Activated T-helper 1 cell treated with Interleukin-2 at 50 U/mL for 16 hours (primary cell): ENCODE measurements around the gene HES1.
"Not testable (repeated sequence)": the region's sequence is repeated elsewhere in the genome, so short reads cannot be mapped to it uniquely, and the experiment has no call there.

Experiments
- DNase-seq: peaks from one replicate; pipeline ENCODE4 v3.0.0-alpha.2; 2020; ENCODE audit warnings: low read depth

Gene HES1

GRCh38 chr3:194141415-194142155 lies 5.6 kb downstream of the HES1 start:
- no peak for DNase-seq

- DNase-seq: no peak
Observed at GRCh38 chr3:194142156-194142910, 6.4 kb downstream of the HES1 start.

- no peak for DNase-seq
Observed at GRCh38 chr3:194145702-194146101, 9.8 kb downstream of the HES1 start.

- no peak for DNase-seq
Observed at GRCh38 chr3:194147679-194148078, 11.7 kb downstream of the HES1 start.

GRCh38 chr3:194148383-194148782 lies 12.4 kb downstream of the HES1 start:
- DNase-seq: no peak

GRCh38 chr3:194150252-194150934 lies 14.4 kb downstream of the HES1 start:
- no peak for DNase-seq

- not testable (repeated sequence) for DNase-seq
Observed at GRCh38 chr3:194150935-194151302, 15.0 kb downstream of the HES1 start.

GRCh38 chr3:194154346-194154745 lies 18.4 kb downstream of the HES1 start:
- no peak for DNase-seq

- no peak for DNase-seq
Observed at GRCh38 chr3:194156095-194156494, 20.1 kb downstream of the HES1 start.

- DNase-seq: no peak
Observed at GRCh38 chr3:194158942-194159439, 23.0 kb downstream of the HES1 start.

GRCh38 chr3:194160158-194160557 lies 24.2 kb downstream of the HES1 start:
- DNase-seq: no peak

- no peak for DNase-seq
Observed at GRCh38 chr3:194161131-194162045, 25.4 kb downstream of the HES1 start.

GRCh38 chr3:194162070-194162678 lies 26.2 kb downstream of the HES1 start:
- DNase-seq: no peak

GRCh38 chr3:194162817-194163584 lies 27.1 kb downstream of the HES1 start:
- DNase-seq: no peak

- DNase-seq: no peak
Observed at GRCh38 chr3:194163697-194164096, 27.7 kb downstream of the HES1 start.

- no peak for DNase-seq
Observed at GRCh38 chr3:194164861-194165260, 28.9 kb downstream of the HES1 start.

- DNase-seq: no peak
Observed at GRCh38 chr3:194165271-194166018, 29.5 kb downstream of the HES1 start.

- no peak for DNase-seq
Observed at GRCh38 chr3:194166682-194167479, 30.9 kb downstream of the HES1 start.
